Stimulated activated CD8-positive, alpha-beta memory T cell treated with anti-CD3 and anti-CD28 coated beads, Interleukin-15, amount 100 ng/mL, for 24 hours (primary cell): ENCODE data around the gene VILL.
"Not testable (repeated sequence)": the region's sequence is repeated elsewhere in the genome, so short reads cannot be mapped to it uniquely, and the experiment has no call there.

Experiments
- DNase-seq: peaks from one replicate; pipeline ENCODE4 v3.0.0-alpha.2; 2020; ENCODE audit warnings: low read depth

The VILL gene

GRCh38 chr3:38017445-38018295 lies 27.1 kb downstream of the VILL start:
- DNase-seq: no peak

GRCh38 chr3:38018296-38019266 lies 28.0 kb downstream of the VILL start:
- DNase-seq: no peak

GRCh38 chr3:38019658-38020341 lies 29.2 kb downstream of the VILL start:
- no peak for DNase-seq

GRCh38 chr3:38020342-38020726 lies 29.7 kb downstream of the VILL start:
- DNase-seq: no peak

- no peak for DNase-seq
Observed at GRCh38 chr3:38021196-38021595, 30.6 kb downstream of the VILL start.

- no peak for DNase-seq
Observed at GRCh38 chr3:38022301-38022700, 31.7 kb downstream of the VILL start.

GRCh38 chr3:38022896-38023709 lies 32.5 kb downstream of the VILL start:
- DNase-seq: no peak

- DNase-seq: no peak
Observed at GRCh38 chr3:38026856-38027255, 36.3 kb downstream of the VILL start.

GRCh38 chr3:38027466-38028465 lies 37.2 kb downstream of the VILL start:
- no peak for DNase-seq

- no peak for DNase-seq
Observed at GRCh38 chr3:38028621-38029361, 38.2 kb downstream of the VILL start.

- no peak for DNase-seq
Observed at GRCh38 chr3:38029400-38030125, 39.0 kb downstream of the VILL start, which contains the start of gene PLCD1. TSS of gene PLCD1 (minus strand) at chr3:38029642. CDS start at chr3:38029539, 103 bp downstream.

GRCh38 chr3:38030126-38031021 lies 39.8 kb downstream of the VILL start:
- no peak for DNase-seq

- no peak for DNase-seq
Observed at GRCh38 chr3:38031022-38031994, 40.7 kb downstream of the VILL start.

- DNase-seq: no peak
Observed at GRCh38 chr3:38032328-38032865, 41.8 kb downstream of the VILL start.

- DNase-seq: not testable (repeated sequence)
Observed at GRCh38 chr3:38033586-38033985, 43.0 kb downstream of the VILL start.

- DNase-seq: not testable (repeated sequence)
Observed at GRCh38 chr3:38034335-38034734, 43.7 kb downstream of the VILL start.
